AG09319 (cell line): ENCODE measurements around the gene TIMM21.

Experiments used
- DNase-seq: peaks from one replicate; pipeline ENCODE4 v3.0.0-alpha.2; 2010; ENCODE audit warnings: low read depth; ENCODE audit errors: extremely low read depth
- CTCF ChIP-seq: IDR thresholded peaks from 2 replicates; pipeline ENCODE4 v1.5.1; 2011; ENCODE audit warnings: low read depth, mild to moderate bottlenecking, inconsistent platforms, low read length, moderate library complexity

TIMM21 gene

GRCh38 chr18:74132201-74132600 is 16.1 kb upstream of the TIMM21 start:
- DNase-seq = no peak
- no peak for TF ChIP-seq CTCF

- TF ChIP-seq CTCF = no peak
- no peak for DNase-seq
Observed at GRCh38 chr18:74137920-74138538, 10.3 kb upstream of the TIMM21 start.

GRCh38 chr18:74139411-74139810 is 8.9 kb upstream of the TIMM21 start:
- DNase-seq = no peak
- no peak for TF ChIP-seq CTCF

- DNase-seq = no peak
- no peak for TF ChIP-seq CTCF
Observed at GRCh38 chr18:74139888-74140287, 8.4 kb upstream of the TIMM21 start.

GRCh38 chr18:74140582-74140981 is 7.7 kb upstream of the TIMM21 start:
- no peak for DNase-seq
- no peak for TF ChIP-seq CTCF

- no peak for TF ChIP-seq CTCF
- no peak for DNase-seq
Observed at GRCh38 chr18:74141667-74142066, 6.7 kb upstream of the TIMM21 start.

GRCh38 chr18:74142252-74142651 is 6.1 kb upstream of the TIMM21 start:
- TF ChIP-seq CTCF = no peak
- DNase-seq = no peak
